Measurements from ENCODE around the gene GSTM2.

Gene GSTM2

GRCh38 chr1:109667452-109668122, at the start of gene GSTM2:
TSS of gene GSTM2 (plus strand) at chr1:109668057. CDS start at chr1:109668116, 59 bp downstream.
- DNase-seq: peak; percentile 70 to 77

GRCh38 chr1:109618661-109619575, 48.9 kb upstream of the GSTM2 start:
- no peak for DNase-seq

- DNase-seq: peak in 1 of 2 donors; percentile 41
These were observed 48.1 kb upstream of the GSTM2 start, which contains the start of the genes AMPD2 and GNAT2 for GRCh38 chr1:109619576-109620400. TSS of gene AMPD2 (plus strand) at chr1:109619837. CDS start at chr1:109621176, 1,339 bp downstream. TSS of gene GNAT2 (minus strand) at chr1:109619616. CDS start at chr1:109612870, 6,746 bp downstream.

- DNase-seq: peak in 1 of 2 donors; percentile 49
These were observed 47.5 kb upstream of the GSTM2 start for GRCh38 chr1:109620401-109620791.

- DNase-seq: peak; percentile 81 to 83
These were observed 47.0 kb upstream of the GSTM2 start for GRCh38 chr1:109620841-109621286.

- no peak for DNase-seq
These were observed 46.3 kb upstream of the GSTM2 start for GRCh38 chr1:109621379-109622136.

- no peak for DNase-seq
These were observed 45.5 kb upstream of the GSTM2 start for GRCh38 chr1:109622137-109622892.

GRCh38 chr1:109622895-109623294, 45.0 kb upstream of the GSTM2 start:
- no peak for DNase-seq

- DNase-seq: peak in 1 of 2 donors; percentile 17
These were observed 44.2 kb upstream of the GSTM2 start for GRCh38 chr1:109623601-109624161.

- DNase-seq: no peak
These were observed 43.5 kb upstream of the GSTM2 start for GRCh38 chr1:109624201-109625010.

GRCh38 chr1:109625176-109625575, 42.7 kb upstream of the GSTM2 start:
- no peak for DNase-seq

GRCh38 chr1:109625601-109626560, 42.0 kb upstream of the GSTM2 start:
- no peak for DNase-seq

GRCh38 chr1:109626682-109627408, 41.0 kb upstream of the GSTM2 start:
- DNase-seq: no peak

GRCh38 chr1:109627692-109628399, 40.0 kb upstream of the GSTM2 start:
- DNase-seq: no peak

- no peak for DNase-seq
These were observed 39.1 kb upstream of the GSTM2 start for GRCh38 chr1:109628540-109629321.

GRCh38 chr1:109629372-109630030, 38.4 kb upstream of the GSTM2 start:
- DNase-seq: no peak

Data from hippocampal formation (tissue), 2 donors.